NT2/D1 (cell line): Measurements from ENCODE around the gene BAD.

ENCODE experiments used
- SUZ12 ChIP-seq: IDR thresholded peaks from 2 replicates; pipeline ENCODE4 v1.6.1; 2011; ENCODE audit not compliant: insufficient read length, insufficient read depth; ENCODE audit errors: extremely low read depth
- YY1 ChIP-seq: IDR thresholded peaks from 2 replicates; pipeline ENCODE4 v1.6.1; 2011; ENCODE audit not compliant: insufficient read length, insufficient read depth

GRCh38 chr11:64227405-64227956, 57.0 kb downstream of the BAD start:
- TF ChIP-seq SUZ12 (no peak), YY1 (no peak)
